HL-60/S4 treated with retinoic acid at 250 ng/mL for 4 days and 3 days (cell line): Measurements from ENCODE around the gene CHI3L1.

Source experiments
- in situ Hi-C: fragments of 300-500 bp; cut with MboI; formaldehyde crosslinking; loops from 2 replicates; pipeline ENCODE4 v1.7.0; 2022; ENCODE audit warnings: low sequenced_read_pairs

Gene CHI3L1

GRCh38 chr1:203171341-203172183 lies 14.9 kb downstream of the CHI3L1 start:
- in situ Hi-C loops, result no loop called here

GRCh38 chr1:203170625-203171330 lies 15.7 kb downstream of the CHI3L1 start:
- in situ Hi-C loops, result no loop called here

GRCh38 chr1:203169770-203170520 lies 16.6 kb downstream of the CHI3L1 start:
- in situ Hi-C loops, result no loop called here

- in situ Hi-C loops, result no loop called here
These were observed 17.5 kb downstream of the CHI3L1 start for GRCh38 chr1:203168991-203169390.

GRCh38 chr1:203168256-203168786 lies 18.2 kb downstream of the CHI3L1 start:
- in situ Hi-C loops, result no loop called here

GRCh38 chr1:203167913-203168200 lies 18.6 kb downstream of the CHI3L1 start:
- in situ Hi-C loops, result no loop called here

- in situ Hi-C loops, result no loop called here
These were observed 19.2 kb downstream of the CHI3L1 start for GRCh38 chr1:203167026-203167912.

- in situ Hi-C loops, result no loop called here
These were observed 20.1 kb downstream of the CHI3L1 start for GRCh38 chr1:203166192-203166940.

GRCh38 chr1:203165800-203166161 lies 20.7 kb downstream of the CHI3L1 start:
- in situ Hi-C loops, result no loop called here

- in situ Hi-C loops, result no loop called here
These were observed 21.3 kb downstream of the CHI3L1 start for GRCh38 chr1:203165101-203165799.

- in situ Hi-C loops, result no loop called here
These were observed 22.4 kb downstream of the CHI3L1 start for GRCh38 chr1:203163891-203164635.

GRCh38 chr1:203162403-203162802 lies 24.1 kb downstream of the CHI3L1 start:
- in situ Hi-C loops, result no loop called here

GRCh38 chr1:203161703-203162102 lies 24.8 kb downstream of the CHI3L1 start:
- in situ Hi-C loops, result no loop called here

GRCh38 chr1:203161175-203161574 lies 25.3 kb downstream of the CHI3L1 start:
- in situ Hi-C loops, result no loop called here

- in situ Hi-C loops, result no loop called here
These were observed 26.7 kb downstream of the CHI3L1 start for GRCh38 chr1:203159844-203160243.

GRCh38 chr1:203158960-203159665 lies 27.4 kb downstream of the CHI3L1 start:
- in situ Hi-C loops, result no loop called here

- in situ Hi-C loops, result no loop called here
These were observed 28.1 kb downstream of the CHI3L1 start for GRCh38 chr1:203158423-203158822.

- in situ Hi-C loops, result no loop called here
These were observed 30.2 kb downstream of the CHI3L1 start for GRCh38 chr1:203156280-203156679.
